Activated naive CD4-positive, alpha-beta T cell (primary cell): ENCODE results near the gene ZNF174.

Experiments
- DNase-seq, 4 experiments: peaks; one replicate each; lab custom pipeline; 2025; lab: John Stamatoyannopoulos, UW

Gene ZNF174

DNA sequence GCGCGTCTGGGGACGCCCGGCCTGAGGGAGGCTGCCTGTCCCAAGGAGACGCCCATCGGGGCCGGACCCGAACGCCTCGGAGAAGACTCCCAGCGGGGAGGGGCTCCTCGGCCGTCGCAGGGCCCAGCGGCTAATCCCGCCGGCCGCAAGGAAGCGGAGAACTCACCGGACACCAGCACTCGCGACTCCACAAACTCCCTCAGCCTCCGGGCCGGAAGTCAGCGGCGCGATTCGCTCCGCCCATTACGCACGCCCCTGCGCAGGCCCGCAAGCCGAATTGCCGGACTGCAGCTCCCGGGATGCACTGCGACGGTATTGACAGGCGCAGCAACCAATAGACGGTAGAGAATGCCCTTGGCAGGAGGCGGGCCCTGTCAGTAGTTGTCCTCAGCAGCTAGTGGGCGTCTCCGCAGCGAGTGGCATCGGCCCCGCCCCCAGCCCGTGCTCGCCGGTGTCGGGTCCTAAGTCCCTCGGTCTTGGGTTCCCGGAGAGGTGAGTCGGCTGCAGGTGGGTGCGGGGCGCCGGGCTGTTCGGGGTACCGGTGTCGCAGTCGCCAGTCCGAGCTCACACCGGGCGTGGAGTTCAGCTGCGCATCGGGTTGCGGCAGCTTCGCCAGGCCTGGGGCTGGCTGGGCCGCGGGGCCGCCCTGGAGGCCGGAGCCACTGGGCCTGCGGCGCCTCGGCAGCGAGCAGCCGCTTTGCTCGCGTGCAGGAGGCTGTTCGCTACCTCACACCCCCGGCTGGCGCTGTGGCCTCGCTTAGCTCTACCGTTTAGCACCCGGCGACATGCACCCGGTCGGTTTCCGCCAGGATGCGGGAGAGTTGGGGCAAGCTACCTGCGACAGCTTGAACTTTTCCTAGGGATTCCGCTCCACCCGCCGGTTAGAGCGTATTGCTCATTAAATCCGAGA, at the start of gene ZNF174, which contains the start of gene ZSCAN32:
Gene ZNF174, plus strand, starts transcription at position 437 of the 910 bp plus-strand sequence. CDS start 790 bp downstream, outside the sequence.
Gene ZSCAN32, minus strand, starts transcription at position 226 of the 910 bp plus-strand sequence. CDS start 3,447 bp downstream, outside the sequence.
- DNase-seq: peak; percentile 90 to 97 (median 94)

DNA sequence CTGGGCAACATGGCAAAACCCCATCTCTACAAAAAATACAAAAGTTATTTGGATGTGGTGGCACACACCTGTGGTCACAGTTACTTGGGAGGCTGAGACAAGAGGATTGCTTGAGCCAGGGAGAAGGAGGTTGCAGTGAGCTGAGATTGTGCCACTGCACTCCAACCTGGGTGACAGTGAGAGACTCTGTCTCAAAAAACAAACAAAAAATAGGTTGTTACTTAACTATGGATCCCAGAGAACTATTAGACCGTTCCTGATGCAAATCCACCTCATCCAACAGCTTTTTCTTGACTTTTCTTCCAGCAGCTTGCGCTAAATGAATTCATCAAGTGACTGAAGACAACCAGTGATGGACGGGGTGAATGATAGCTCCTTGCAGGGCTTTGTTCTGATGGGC, 45.4 kb upstream of the ZNF174 start, which contains the start of gene OR2C1:
Gene OR2C1, plus strand, starts transcription at position 301 of the 400 bp plus-strand sequence. Its CDS starts 52 bp downstream, at position 353.
- no peak for DNase-seq

DNA sequence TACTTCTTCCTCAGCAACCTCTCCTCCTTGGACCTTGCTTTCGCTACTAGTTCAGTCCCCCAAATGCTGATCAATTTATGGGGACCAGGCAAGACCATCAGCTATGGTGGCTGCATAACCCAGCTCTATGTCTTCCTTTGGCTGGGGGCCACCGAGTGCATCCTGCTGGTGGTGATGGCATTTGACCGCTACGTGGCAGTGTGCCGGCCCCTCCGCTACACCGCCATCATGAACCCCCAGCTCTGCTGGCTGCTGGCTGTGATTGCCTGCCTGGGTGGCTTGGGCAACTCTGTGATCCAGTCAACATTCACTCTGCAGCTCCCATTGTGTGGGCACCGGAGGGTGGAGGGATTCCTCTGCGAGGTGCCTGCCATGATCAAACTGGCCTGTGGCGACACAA, 44.9 kb upstream of the ZNF174 start:
- no peak for DNase-seq

DNA sequence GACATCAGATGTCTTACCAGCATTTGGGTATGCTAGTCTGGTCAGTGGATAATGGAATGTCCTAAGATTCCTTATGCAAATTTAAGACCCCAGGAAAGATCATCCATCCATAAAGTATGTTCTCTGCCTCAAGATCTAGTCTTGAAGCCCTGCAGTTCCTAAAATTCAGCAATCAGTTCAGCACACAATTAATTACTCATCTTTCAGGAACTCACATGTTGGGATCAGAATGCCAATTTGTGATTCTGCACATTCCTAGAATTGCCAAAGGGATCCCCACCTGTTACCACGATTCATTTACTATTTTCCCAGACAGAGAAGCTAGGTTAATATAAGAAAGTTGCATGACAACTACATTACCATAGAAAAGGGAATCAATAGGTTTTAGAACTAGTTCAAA, 42.1 kb upstream of the ZNF174 start:
- no peak for DNase-seq

DNA sequence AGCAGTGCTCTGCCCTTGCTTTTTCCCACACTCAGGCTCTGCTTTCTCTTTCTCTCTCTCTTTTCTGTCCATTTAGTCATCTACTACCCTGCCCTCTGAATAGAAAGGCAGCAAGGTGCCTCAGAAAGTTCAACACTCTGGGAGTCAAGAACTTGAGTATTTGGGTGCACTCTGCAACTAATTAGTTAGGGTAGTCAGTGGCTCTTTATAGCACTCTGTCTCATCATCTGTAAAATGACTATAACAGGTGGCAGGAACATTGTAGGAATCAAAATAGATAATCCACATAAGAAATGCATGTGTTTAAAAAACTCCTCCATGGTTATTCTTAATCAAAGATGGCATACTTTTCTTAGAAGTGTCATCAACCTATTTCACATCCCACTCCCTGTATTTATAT, 38.1 kb upstream of the ZNF174 start:
- no peak for DNase-seq

DNA sequence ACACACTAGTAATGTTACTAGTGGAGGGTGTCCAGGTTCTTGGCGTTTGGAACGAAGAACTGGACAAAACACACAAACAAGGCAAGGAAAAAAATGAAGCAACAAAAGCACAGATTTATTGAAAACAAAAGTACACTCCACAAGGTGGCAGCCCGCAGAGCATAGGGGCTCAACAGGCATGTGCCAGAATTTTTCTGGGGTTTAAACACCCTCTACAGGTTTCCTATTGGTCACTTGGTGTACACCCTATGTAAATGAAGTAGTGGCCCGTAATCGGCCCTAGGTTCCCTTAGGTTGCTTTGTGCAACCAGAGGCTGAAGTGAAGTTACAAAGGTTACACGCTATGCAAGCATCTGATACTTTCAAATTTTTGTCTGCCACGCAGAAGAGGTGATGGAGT, 37.2 kb upstream of the ZNF174 start:
- no peak for DNase-seq

DNA sequence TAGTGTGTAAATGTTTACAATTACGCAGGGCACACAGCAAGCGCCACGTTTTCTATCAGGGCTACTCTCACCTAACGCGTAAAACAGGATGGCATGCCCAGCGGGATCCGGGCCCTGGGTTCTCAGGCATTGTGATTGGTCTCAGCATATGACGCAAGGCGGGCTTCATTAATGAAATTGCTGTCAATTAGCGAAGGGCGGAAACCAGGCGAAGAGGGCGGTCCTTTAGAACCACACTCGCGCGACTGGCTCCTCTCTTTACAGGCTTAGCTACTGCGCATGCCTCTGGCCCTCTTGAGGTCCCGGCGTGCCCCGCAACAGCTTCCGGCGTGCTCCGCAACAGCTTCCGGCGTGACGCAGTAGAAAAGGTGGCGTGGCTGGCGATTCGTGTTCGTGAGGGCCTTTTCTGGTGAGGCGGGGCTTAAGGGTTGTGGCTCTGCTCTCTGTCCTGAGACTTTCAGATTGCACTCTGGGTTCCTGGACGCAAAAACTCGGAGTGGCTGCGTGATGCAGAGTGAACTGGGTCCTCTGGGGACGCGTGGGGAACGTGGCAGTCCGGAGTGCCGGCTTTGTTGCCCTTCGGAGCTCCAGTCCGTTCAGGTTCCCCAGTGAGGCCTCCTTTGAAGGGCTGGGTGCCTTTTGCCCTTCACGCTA, 36.1 kb upstream of the ZNF174 start:
- DNase-seq: peak; percentile 56 to 81 (median 62)

DNA sequence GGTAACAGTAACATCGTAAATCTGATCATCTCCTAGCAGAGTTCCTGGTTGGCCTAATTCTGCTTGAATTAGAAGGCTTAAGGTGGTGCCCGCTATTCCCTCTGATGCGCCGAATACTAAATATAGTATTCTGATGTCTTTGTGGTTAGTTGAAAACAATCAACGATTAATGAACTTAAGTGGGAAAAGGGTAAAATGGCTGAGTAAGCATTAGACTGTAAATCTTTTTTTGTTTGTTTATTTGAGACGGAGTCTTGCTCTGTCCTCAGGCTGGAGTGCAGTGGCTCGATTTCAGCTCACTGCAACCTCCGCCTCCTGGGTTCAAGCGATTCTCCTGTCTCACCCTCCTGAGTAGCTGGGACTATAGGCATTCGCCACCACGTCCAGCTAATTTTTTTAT, 31.9 kb upstream of the ZNF174 start:
- no peak for DNase-seq

DNA sequence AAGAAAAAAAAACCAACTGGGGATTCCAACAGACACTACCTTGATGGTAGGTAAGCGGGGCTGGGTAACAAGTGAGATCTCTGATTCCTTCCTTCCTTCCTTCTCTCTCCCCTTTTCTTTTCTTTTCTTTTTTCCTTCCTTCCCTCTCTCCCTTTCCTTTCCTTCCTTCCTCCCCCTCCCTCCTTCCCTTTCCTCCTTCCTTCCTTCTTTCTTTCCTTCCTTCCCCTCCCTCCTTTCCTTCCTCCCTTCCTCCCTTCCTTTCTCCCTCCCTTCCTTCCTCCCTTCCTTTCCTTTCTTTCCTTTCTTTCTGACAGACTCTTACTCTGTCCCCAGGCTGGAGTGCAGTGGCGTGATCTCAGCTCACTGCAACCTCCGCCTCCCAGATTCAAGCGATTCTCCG, 25.3 kb upstream of the ZNF174 start:
- DNase-seq: no peak

DNA sequence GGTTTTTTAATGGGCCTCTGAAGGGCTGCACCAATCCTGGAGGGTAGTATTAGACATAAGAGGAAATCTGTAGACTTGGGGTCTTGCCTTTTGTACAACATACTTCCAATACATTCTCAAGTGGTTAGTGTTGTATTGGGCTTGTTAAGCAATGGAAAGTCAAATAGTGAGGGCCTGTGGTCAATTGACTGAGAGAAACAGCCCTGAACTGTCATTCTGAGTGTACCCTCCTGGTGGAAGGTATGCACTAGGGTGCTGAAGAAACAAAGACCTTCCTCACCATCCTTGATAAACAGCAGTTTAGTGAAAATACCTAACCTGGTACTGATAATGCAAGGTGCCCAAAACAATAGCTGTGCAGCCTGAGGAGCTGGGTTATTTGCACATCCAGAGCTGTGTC, 23.1 kb upstream of the ZNF174 start:
- no peak for DNase-seq

DNA sequence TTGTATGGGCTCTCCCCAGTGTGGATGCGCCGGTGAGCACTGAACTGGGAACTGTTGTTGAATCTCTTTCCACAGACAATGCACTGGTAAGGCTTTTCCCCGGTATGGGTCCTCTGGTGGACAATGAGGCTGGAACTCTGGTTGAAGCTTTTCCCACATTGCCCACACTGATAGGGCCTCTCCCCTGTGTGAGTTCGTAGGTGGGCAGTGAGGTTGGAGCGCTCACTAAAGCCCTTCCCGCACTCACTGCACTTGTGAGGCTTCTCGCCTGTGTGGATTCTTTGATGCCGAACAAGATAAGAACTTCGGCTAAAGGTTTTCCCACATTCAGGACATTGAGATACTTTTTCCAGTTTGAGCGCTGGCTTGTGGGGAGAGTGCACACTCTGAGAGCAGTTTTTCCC, 18.0 kb upstream of the ZNF174 start:
- no peak for DNase-seq

DNA sequence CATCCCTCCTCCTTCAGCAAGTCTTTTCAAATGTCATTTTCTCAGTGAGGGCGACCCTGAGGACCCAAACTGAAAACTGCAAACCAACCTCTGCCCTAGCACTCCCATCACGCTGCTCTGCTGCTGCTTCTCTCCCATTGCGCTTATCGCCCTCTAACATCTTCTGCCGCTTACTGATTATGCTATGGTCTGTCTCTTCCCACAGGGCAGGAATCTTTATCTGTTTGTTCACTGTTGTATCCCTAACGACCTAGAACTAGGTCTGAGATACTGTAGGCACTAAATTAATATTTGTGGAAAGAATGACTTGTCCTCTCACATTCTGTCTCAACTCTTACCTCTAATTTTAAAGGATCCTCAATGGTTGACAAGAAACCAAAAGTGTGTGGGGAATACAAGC, 12.7 kb upstream of the ZNF174 start:
- DNase-seq: no peak

DNA sequence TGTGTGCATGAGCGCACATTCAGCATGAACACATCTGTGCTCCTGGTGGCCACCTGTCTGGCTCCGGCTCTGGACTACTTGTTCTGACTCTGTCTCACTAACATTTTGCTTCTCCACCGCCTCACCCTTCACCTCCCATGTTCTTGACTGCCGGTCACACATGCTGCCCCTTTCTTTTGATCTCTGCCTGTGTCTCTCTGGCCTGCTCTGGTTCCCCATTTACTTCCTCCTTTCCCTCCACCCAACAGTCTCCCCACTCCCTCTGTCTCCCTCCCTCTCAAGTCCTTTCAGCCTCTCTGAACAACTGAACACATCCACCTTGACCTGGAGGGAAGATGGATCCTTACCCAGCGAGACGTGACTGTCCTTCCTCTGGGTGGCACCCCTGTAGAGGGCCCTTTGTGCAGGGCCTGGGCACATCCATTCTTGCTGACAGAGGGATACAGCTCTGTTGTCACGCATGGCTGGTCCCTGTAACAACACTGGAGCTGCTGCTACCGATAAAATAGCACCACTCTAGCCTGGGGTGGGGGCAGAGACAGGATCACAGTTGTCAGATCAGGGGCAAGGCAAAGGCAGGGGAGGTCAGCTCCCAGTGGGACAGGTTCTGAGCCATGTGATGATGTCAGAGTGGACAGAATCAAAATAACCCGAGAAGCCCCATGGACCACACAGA, 11.2 kb upstream of the ZNF174 start:
- no peak for DNase-seq

DNA sequence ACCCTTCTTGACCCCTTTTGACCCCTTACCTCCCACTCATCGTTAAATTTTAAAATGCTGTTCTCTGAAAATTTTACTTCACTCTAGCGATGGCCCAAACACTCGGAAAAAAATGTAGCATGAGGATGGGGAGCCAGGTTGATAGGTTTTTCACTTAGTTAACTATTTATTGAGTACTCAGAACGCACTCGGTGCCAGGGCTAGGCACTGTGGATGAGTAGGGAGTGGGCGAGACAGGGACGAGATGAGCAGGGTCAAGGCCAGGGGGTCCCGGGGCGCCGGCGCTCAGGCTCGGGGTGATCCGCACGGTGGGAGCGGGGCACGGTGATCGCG, 603 bp upstream of the ZNF174 start:
- DNase-seq: no peak

DNA sequence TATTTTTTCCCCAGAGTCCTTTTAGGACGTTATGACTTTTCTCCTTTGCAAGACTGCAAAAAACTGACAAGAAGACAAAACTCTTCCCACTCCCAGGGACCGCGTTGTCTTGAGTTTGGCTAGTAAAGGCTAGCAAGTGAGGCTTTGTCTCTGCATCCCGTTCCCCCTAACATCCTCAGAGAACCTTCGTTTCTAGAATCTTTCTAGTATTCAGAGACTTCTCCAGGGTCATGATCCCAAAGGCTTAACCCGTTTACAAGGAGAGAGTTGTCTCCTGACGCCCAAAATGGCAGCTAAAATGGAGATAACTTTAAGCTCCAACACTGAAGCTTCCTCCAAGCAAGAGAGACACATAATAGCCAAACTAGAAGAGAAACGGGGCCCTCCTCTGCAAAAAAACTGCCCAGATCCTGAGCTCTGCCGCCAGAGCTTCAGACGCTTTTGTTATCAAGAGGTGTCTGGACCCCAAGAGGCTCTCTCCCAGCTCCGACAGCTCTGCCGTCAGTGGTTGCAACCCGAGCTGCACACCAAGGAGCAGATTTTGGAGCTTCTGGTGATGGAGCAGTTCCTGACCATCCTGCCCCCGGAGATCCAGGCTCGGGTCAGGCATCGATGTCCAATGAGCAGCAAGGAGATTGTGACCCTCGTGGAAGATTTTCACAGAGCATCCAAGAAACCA, 843 bp downstream of the ZNF174 start:
- no peak for DNase-seq

DNA sequence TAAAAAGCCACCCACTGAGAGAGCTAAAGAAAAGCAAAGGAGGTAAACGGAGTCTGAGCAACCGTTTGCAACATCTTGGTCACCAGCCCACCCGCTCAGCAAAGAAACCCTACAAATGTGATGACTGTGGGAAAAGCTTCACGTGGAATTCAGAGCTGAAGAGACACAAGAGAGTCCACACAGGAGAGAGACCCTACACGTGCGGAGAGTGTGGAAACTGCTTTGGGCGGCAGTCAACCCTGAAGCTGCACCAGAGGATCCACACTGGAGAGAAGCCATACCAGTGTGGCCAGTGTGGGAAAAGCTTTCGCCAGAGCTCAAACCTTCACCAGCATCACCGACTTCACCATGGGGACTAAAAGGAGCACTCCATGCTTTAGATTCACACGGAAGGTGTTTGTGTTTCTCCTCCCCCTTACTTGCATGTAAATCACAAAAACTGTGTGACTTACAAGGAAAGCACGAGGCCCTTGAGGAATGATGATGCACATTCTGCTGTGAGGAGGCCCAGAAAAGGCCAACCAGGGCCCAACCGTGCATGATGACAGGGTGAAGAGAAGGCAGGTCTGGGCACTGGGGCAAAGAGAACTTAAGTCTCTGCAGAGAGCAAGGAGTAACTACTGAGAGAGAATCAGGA, 7.7 kb downstream of the ZNF174 start:
- DNase-seq: no peak

DNA sequence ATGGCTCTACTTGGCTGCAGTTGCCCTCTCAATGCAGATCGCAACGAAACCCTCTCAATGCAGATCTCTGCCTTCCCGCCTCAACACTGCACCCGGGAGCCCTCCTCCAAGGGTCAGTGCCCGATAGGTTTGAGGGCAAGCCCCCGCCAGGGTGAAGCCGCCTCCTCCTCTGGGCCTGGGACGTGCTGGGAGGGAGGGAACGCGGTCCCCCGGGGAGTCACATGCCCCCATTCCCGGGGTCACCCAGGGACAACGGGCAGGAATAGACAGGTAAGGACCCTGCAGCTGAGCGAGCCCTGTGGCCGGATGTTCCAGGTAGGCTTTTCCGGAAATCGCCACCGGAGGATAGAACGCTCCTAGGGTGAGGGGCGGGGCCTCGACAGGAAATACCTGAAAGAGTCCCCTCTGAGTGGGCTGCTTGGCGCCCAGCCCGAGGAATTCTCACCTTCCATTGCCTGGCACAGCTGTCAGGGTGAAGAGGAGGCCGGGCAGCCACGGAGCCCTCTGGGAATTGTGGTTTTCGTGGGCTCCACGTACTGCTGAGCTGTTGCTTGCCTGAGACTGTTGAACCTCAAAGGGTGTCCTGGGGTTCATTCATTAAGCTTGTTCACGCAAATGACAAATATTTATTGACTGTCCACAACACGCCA, 12.8 kb downstream of the ZNF174 start:
- DNase-seq: no peak

DNA sequence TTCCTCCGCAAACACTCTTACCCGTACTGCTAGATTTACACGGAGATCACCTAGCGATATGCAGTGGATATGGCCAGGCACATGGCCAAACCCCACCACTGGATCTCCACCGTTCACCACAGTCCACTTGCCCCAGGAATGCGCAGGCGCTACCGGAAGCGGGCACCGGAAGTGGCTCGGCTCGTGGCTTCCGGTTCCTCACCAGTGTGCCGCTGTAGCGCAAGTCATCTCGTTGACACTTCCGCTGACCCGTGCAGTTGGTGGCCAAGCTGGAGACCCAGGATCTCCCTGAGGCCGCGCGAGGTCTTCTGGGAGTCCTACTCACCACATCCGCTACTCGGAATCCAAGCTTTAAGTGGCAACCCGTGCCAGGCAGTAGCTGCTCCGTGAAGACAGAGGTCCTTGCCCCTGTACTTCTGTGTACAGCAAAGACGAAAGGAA, 30.8 kb downstream of the ZNF174 start:
- DNase-seq: peak in 2 of 4 experiments; percentile 15 to 22

DNA sequence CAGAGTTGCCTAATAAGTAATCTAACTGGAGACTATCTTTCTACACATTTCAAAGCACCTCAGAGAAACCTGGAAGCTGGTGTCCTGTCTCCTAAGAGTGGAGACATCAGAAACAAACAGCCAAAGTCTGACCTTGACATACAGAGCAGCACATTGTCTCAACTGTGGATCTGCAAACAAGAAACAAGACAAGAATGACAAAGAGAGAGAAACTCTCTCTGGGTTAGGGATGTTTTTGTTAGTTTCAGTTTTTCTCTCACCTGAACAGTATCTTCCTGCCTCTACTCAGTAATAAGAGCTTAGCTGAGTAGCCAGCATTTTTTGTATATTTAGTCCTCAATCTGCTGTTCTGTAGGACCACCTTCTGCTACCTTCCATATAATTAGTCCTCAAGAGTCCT, 33.4 kb downstream of the ZNF174 start:
- no peak for DNase-seq

DNA sequence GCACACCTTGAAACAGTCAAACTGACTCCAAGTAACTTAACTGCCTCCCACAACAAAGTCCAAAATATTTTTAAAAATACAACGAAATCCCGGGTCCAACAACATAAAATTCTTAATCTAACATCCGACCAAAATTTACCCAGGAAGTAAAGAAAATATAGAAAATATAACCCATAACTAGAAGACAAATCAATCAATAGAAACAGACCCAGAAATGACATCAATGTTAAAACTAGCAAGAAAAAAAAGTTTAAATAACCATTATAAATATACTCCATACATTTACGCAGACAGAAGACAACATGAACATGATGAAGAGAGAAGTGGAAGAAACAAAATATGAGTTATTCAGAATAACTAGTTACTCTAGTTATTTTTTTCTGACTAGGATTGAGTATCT, 38.6 kb downstream of the ZNF174 start:
- no peak for DNase-seq
